Measurements from ENCODE around the gene ESF1. TPM values are rescaled to one million over a fixed set of nuclear protein-coding genes. Genes with fewer than 3 reads are reported as not detected.
A peak's percentile ranks its signal among the peaks of the same experiment; 100 is the strongest.

The ESF1 gene
- total RNA-seq: 21.5 TPM

GRCh38 chr20:13784893-13785715 lies at the start of gene ESF1, which contains the start of gene NDUFAF5:
Gene ESF1, minus strand, starts transcription at chr20:13784919. Its CDS starts 1,779 bp downstream, at chr20:13783140.
Gene NDUFAF5, plus strand, starts transcription at chr20:13785028. Its CDS starts 41 bp downstream, at chr20:13785069.
- ATAC-seq: peak; percentile 99
- intact Hi-C loops (cut with DNase I): no loop called here
- peak; percentile 95 for DNase-seq (ENCODE audit: low spot score)

- ATAC-seq (no peak), DNase-seq (ENCODE audit: low spot score) (no peak)
- intact Hi-C loops (cut with DNase I): no loop called here
These were observed 46.8 kb upstream of the ESF1 start for GRCh38 chr20:13831476-13831875.

GRCh38 chr20:13825465-13825864 lies 40.7 kb upstream of the ESF1 start:
- intact Hi-C loops (cut with DNase I): loop anchor here (1.0 kb wide), 1 partner anchor 37 kb away; no protein-coding TSS in a partner anchor
- no peak for DNase-seq (ENCODE audit: low spot score)
- no peak for ATAC-seq

DNA sequence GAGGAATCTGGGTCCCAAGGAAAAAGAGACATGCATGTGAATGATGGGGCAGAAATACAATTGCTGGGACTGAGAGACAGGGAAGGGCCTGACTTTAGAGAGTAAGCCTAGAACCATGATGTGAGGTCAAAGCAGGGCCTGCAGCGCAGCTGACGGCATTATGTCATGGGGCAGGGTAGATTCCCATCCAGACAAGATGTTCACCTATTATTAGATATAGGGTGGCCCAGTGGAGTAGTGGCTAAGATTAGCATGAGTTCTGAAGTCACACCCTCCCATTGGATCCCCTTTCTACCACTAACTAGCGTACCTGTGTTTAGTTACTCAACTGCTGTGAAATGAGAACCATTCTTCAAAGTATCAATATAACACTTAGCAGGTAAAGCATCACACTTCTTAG lies 39.7 kb upstream of the ESF1 start:
- DNase-seq (ENCODE audit: low spot score) (no peak), ATAC-seq (no peak)
- intact Hi-C loops (cut with DNase I): no loop called here

GRCh38 chr20:13822459-13822858 lies 37.7 kb upstream of the ESF1 start:
- ATAC-seq (no peak), DNase-seq (ENCODE audit: low spot score) (no peak)
- intact Hi-C loops (cut with DNase I): no loop called here

DNA sequence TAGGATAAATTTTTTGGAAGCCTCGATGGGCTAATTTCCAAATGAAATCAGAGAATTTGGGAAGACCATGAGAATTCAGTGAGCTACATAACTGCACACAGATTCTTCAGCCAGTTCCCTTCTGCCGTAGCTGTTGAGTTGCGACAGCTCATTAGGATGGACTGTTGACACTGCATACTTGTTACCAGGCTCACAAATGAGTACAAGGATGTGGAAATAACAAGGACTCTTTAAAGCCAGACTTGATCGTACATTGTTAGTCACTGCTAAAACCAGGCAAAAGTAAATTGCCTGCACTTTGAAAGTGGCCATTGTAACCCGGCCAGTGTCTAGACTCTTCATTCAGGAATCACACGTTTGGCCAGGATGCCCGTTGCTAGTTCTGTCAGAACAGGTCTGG lies 37.2 kb upstream of the ESF1 start:
- ATAC-seq (peak; percentile 79), DNase-seq (ENCODE audit: low spot score) (no peak)
- intact Hi-C loops (cut with DNase I): no loop called here

DNA sequence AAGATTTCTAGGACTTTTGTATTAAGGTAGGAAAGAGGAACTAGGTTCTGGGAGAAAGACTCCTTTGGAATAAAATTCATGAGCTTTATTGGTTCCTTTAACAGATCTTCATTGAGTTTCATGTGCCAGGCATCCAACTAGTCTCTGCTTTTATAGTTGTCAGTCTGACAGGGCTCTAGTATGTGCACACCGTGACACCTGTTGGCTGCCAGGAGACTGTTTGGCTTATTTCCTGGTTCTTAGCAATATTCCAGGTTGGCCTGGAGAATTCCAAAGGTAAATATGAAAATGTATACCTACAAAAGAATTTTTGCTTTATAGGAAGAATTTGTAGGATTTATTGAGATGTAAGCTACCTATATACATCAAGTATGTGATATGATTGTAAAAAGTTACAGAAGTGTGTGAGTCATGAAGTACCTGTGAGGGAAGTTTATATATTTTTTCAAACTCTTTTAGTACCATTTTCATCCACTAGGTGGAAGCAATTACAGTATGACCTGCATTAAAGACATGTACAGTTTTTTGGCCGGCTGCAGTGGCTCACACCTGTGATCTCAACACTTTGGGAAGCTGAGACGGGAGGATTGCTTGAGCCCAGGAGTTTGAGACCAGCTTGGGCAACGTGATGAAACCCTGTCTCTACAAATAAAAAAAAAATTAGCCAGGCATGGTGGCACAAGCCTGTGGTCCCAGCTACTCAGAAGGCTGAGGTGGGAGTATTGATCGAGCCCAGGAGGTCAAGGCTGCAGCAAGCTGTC lies 35.3 kb upstream of the ESF1 start:
- intact Hi-C loops (cut with DNase I): no loop called here
- DNase-seq (ENCODE audit: low spot score): no peak
- peak; percentile 65 for ATAC-seq

- no peak for DNase-seq (ENCODE audit: low spot score)
- ATAC-seq: no peak
- intact Hi-C loops (cut with DNase I): no loop called here
These were observed 32.6 kb upstream of the ESF1 start for GRCh38 chr20:13817342-13817741.

DNA sequence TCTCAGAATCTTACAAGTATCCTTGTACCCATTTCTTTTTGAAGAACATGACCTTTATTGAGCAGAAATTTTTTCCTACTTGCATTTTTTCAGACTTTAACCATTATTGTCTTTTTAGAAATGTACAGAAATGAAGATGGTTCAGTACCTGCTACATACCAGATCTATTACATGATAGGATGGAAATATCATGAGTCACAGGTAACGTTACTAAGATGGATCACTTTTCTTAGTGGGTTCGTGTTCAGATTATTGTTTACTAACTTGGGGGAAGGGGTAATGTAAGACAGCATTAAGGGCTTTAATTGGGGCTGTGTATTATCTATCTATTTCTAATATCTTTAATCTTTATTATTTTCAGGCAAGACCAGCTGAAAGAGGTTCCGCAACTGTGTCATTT lies 32.0 kb upstream of the ESF1 start:
- ATAC-seq (no peak), DNase-seq (ENCODE audit: low spot score) (no peak)
- intact Hi-C loops (cut with DNase I): no loop called here

GRCh38 chr20:13814672-13815071 lies 30.0 kb upstream of the ESF1 start:
- intact Hi-C loops (cut with DNase I): no loop called here
- no peak for ATAC-seq
- DNase-seq (ENCODE audit: low spot score): no peak

GRCh38 chr20:13813910-13814309 lies 29.2 kb upstream of the ESF1 start:
- ATAC-seq (no peak), DNase-seq (ENCODE audit: low spot score) (no peak)
- intact Hi-C loops (cut with DNase I): no loop called here

- no peak for DNase-seq (ENCODE audit: low spot score)
- no peak for ATAC-seq
- intact Hi-C loops (cut with DNase I): no loop called here
These were observed 25.7 kb upstream of the ESF1 start for GRCh38 chr20:13810446-13810845.

DNA sequence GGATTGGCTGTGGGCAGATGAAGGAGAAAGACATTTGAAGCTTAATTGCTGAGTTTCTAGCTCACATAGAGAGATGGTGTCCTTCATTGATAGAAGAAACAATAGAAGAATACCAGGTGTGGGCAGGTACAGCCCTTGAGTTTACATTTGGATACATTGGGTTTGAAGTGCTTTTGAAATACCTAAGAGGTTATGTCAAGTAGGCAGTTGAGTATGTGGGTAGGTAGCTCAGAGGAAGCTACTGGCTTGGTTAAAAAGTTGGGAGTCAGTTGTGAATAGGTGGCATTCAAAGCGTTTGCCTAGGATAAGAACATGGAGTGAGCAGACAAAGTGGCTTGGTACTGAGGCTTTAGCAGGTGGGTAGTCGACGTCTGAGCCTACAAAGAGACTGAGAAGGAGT lies 25.1 kb upstream of the ESF1 start:
- ATAC-seq: no peak
- DNase-seq (ENCODE audit: low spot score): no peak
- intact Hi-C loops (cut with DNase I): no loop called here

DNA sequence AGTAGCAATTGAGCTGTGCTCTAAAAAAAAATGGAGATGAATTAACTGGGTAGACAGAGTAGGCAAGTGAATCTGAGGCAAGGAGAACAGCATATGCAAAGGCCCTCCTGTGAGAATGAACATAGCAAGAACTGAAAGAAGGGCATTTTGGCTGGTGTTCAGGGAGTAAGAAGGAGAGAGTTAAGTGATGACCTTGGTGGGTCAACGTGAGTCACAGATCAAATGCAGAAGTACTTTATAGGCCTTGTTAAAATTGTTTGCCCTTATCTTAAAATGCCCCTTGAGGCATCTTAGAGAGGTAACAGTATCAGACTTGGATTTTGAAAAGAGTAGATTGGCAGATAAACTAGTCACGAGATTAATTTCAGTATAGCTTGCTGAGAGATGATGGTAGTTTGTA lies 24.7 kb upstream of the ESF1 start:
- no peak for DNase-seq (ENCODE audit: low spot score)
- ATAC-seq: no peak
- intact Hi-C loops (cut with DNase I): no loop called here

GRCh38 chr20:13800728-13801134 lies 16.0 kb upstream of the ESF1 start:
- peak; percentile 72 for DNase-seq (ENCODE audit: low spot score)
- intact Hi-C loops (cut with DNase I): no loop called here
- ATAC-seq: peak; percentile 95

DNA sequence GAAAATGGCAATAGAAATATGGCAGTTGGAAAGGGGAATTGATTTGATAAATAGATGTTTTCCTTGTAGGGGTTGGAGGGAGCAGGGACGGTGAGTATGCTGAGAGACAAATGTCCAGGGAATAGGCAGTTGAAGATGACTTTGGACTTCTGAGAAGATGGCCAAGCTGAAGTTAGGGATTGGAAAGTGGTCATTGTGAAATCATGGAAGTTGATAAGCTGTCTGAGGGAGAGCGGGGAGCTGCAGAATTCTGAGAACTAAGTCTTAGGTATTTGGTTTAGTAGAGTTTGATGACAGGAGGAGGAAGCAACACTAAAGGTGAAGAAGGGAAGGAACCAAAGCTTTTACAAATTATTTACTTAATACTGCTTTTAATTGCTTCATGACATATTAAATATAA lies 15.3 kb upstream of the ESF1 start:
- peak; percentile 48 for ATAC-seq
- intact Hi-C loops (cut with DNase I): no loop called here
- no peak for DNase-seq (ENCODE audit: low spot score)

DNA sequence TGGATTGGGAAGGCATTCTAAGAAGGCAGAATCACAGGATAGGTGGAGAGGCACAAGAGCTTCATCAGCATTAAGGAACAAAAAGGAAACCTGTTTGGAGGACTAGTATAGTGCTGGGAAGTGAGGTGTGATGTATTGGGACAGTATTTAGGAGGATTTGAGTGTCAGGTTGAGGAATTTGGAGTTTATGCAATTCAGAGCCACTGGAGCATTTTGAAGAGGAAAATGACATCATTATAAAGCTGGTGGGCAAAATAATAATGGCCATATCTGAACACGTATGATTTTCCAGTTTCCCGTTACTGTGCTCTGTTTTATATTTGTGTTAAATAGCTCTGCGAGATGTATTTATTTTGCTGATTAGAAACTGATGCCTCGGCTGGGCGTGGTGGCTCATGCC lies 14.3 kb upstream of the ESF1 start:
- DNase-seq (ENCODE audit: low spot score): no peak
- intact Hi-C loops (cut with DNase I): no loop called here

DNA sequence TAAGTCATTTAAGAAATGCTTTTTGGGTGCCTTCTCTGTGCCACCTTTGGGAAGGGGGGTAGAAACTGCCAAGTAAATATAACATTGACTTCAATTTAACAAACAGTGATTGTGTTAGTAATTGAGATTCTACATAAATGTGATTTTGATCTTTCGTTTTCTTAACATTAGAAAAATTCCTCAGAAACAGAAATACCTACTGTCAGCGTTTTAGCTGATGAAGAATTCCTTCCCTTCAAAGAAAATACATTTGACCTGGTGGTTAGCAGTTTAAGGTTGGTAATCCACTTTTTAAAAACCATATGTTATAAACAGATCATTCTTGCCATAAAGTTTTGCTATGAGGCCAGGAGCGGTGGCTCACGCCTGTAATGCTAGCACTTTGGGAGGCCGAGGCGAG lies 9.9 kb upstream of the ESF1 start:
- no peak for ATAC-seq

More for the DNA sequence above, 14.3 kb upstream of the ESF1 start:
- ATAC-seq: no peak

GRCh38 chr20:13793001-13793400 lies 8.3 kb upstream of the ESF1 start:
- ATAC-seq (no peak), DNase-seq (ENCODE audit: low spot score) (no peak)
- intact Hi-C loops (cut with DNase I): no loop called here

More for the DNA sequence above, 9.9 kb upstream of the ESF1 start:
- DNase-seq (ENCODE audit: low spot score): no peak
- intact Hi-C loops (cut with DNase I): no loop called here

All from sciatic nerve (tissue), 2 donors.